ENCODE measurements around the gene C1RL. TPM values are rescaled to one million over a fixed set of nuclear protein-coding genes. Genes with fewer than 3 reads are reported as not detected.
A peak's percentile ranks its signal among the peaks of the same experiment; 100 is the strongest.

The C1RL gene
- total RNA-seq, 4 donors from 2014 or later: 39.6 to 261 (median 65.0) TPM

DNA sequence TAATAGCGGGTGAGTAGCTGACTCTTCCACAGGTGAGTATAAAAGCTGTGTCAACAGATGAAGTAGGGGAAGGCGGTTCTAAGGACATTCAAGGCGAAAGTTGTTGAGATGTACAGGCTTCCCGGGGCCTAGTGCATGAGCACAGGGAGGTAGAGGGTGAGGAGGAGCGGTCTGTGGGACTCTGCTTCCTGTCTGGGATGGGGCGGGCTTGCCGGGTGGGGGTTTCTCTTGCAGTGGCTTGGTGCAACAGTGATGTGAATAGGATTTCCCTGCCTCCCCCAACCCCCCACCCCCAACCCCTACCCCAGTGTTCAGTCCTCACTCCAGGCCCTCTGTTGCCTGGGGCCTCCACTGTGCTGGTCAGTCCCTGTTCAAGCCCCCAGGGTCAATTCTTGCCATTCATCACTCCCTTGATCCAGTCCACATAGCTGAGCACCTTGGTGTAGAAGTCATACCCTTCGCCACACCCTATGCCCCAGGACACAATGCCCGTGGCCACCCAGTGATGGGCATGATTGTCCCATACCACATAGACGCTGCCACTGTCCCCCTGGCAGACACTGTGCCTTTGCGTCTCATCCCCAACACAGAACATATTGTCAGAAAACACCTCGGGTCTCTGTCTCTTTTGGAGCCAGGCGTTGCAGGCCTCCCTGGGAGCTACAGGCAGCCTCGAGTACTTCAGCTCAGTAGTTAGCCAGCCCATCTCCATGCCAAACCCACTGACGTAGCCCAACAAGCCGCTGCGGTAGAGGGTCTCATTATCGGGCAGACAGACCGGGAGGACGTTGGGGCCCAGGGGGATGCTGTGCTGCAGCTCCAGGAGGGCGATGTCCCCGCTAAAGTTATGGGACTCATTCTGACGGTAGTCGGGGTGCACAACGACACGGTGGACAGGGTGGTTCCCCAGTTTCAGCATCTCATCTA is 12.7 kb downstream of the C1RL start:
- in situ Hi-C loops (cut with MboI; ENCODE audit: low pct_ligation_motif_present in 1 of 4, low pct_unique_long_range_greater_than_20kb in 1 of 4, low sequenced_read_pairs in 3 of 4) (no loop called here), intact Hi-C loops (cut with DNase I; ENCODE audit: low total_unique reads) (no loop called here)
- Histone ChIP-seq H3K4me1 (peaks cover 0 to 21% (median 5%) of the 10 kb centered on the region in 4 donors), H3K36me3 (no peaks in the 10 kb centered on the region), H3K4me3 (no peak overlapping the region), H3K9me3 (no peaks in the 10 kb centered on the region), H3K27ac (no peak overlapping the region), H3K27me3 (no peaks in the 10 kb centered on the region)
- TF ChIP-seq CTCF (IDR thresholded peaks at IDR 0.05) (no peak), POLR2A (IDR thresholded peaks at IDR 0.05) (no peak), EP300 (IDR thresholded peaks at IDR 0.05; ENCODE audit: low read depth) (no peak), POLR2AphosphoS5 (IDR thresholded peaks at IDR 0.05) (no peak)
- WGBS, 2 donors (ENCODE audit: low coverage in 1 of 2): 81 to 100% methylated on average over 1 to 26 of the region's 26 CpGs
- DNase-seq: no peak

- Histone ChIP-seq H3K27me3 (no peaks in the 10 kb centered on the region), H3K9me3 (no peaks in the 10 kb centered on the region), H3K36me3 (no peaks in the 10 kb centered on the region), H3K4me3 (no peak overlapping the region), H3K27ac (no peak overlapping the region), H3K4me1 (peaks cover 4 to 38% (median 5%) of the 10 kb centered on the region in 4 donors)
- in situ Hi-C loops (cut with MboI; ENCODE audit: low pct_ligation_motif_present in 1 of 4, low pct_unique_long_range_greater_than_20kb in 1 of 4, low sequenced_read_pairs in 3 of 4): no loop called here
- 48% methylated on average over 8 to 10 of the region's 10 CpGs for WGBS, 2 donors (ENCODE audit: low coverage in 1 of 2)
- DNase-seq: no peak
- intact Hi-C loops (cut with DNase I; ENCODE audit: low total_unique reads): loop anchor here (2.0 kb wide), 1 partner anchor 33 kb away; the partner anchor contains the start of gene C1S
- TF ChIP-seq EP300 (IDR thresholded peaks at IDR 0.05; ENCODE audit: low read depth) (no peak), POLR2AphosphoS5 (IDR thresholded peaks at IDR 0.05) (peak in 1 of 3 donors; percentile 34), POLR2A (IDR thresholded peaks at IDR 0.05) (peak; percentile 23), CTCF (IDR thresholded peaks at IDR 0.05) (no peak)
Observed at GRCh38 chr12:7093892-7094291, 15.1 kb downstream of the C1RL start.

DNA sequence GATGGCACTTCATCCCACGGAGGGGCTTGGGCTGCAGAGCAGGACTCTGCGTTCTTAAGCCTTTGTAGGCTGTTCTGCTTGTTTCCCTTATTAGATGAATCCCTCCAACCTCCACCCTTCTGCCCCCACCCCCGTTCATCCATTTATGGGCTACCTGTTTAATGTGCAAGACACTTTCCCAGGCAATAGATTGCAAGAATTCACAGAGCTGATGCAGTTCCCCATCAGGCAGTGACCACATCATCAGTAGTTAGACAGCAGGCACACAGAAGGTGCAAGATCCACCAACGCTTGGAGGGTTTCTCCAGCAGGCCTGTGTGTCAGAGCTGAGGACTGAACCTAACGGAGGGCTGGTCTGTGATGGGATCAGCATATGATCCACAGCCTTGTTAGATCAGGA is 15.5 kb downstream of the C1RL start:
- Histone ChIP-seq H3K27me3 (no peaks in the 10 kb centered on the region), H3K4me1 (peaks cover 4 to 38% (median 5%) of the 10 kb centered on the region in 4 donors), H3K4me3 (no peak overlapping the region), H3K36me3 (no peaks in the 10 kb centered on the region), H3K9me3 (no peaks in the 10 kb centered on the region), H3K27ac (no peak overlapping the region)
- in situ Hi-C loops (cut with MboI; ENCODE audit: low pct_ligation_motif_present in 1 of 4, low pct_unique_long_range_greater_than_20kb in 1 of 4, low sequenced_read_pairs in 3 of 4) (no loop called here), intact Hi-C loops (cut with DNase I; ENCODE audit: low total_unique reads) (loop anchor here (2.0 kb wide), 1 partner anchor 33 kb away; the partner anchor contains the start of gene C1S)
- TF ChIP-seq EP300 (IDR thresholded peaks at IDR 0.05; ENCODE audit: low read depth) (no peak), POLR2AphosphoS5 (IDR thresholded peaks at IDR 0.05) (no peak), POLR2A (IDR thresholded peaks at IDR 0.05) (no peak), CTCF (IDR thresholded peaks at IDR 0.05) (no peak)
- 34 to 49% methylated on average over 3 to 5 of the region's 5 CpGs for WGBS, 2 donors (ENCODE audit: low coverage in 1 of 2)
- DNase-seq: no peak

GRCh38 chr12:7092986-7093460 is 16.0 kb downstream of the C1RL start:
- Histone ChIP-seq H3K27me3 (no peaks in the 10 kb centered on the region), H3K4me1 (peaks cover 4 to 38% (median 5%) of the 10 kb centered on the region in 4 donors), H3K27ac (peak overlapping the region; percentile 69 to 84 (median 75)), H3K9me3 (no peaks in the 10 kb centered on the region), H3K4me3 (no peak overlapping the region), H3K36me3 (no peaks in the 10 kb centered on the region)
- 72% methylated on average over 8 of the region's 8 CpGs; no CpG with 5 or more reads in 1 of the 2 donors for WGBS, 2 donors (ENCODE audit: low coverage in 1 of 2)
- intact Hi-C loops (cut with DNase I; ENCODE audit: low total_unique reads) (loop anchor here (2.0 kb wide), 1 partner anchor 32 kb away; the partner anchor contains the start of gene C1S), in situ Hi-C loops (cut with MboI; ENCODE audit: low pct_ligation_motif_present in 1 of 4, low pct_unique_long_range_greater_than_20kb in 1 of 4, low sequenced_read_pairs in 3 of 4) (no loop called here)
- TF ChIP-seq CTCF (IDR thresholded peaks at IDR 0.05) (no peak), POLR2AphosphoS5 (IDR thresholded peaks at IDR 0.05) (no peak), POLR2A (IDR thresholded peaks at IDR 0.05) (no peak), EP300 (IDR thresholded peaks at IDR 0.05; ENCODE audit: low read depth) (no peak)
- no peak for DNase-seq
